H1 (cell line): ENCODE results near the gene AKAP12. TPM values are rescaled to one million over a fixed set of nuclear protein-coding genes. Genes with fewer than 3 reads are reported as not detected.

ENCODE experiments used
- CTCF ChIA-PET: fragments of 300-600 bp; sonication (Branson Sonifier 250); formaldehyde crosslinking; loops from one replicate; lab custom pipeline; 2021; ENCODE audit not compliant: partially characterized antibody; lab: Charles Lee
- POLR2A ChIA-PET: fragments of 300-600 bp; sonication (Branson Sonifier 250); formaldehyde crosslinking; loops from one replicate; lab custom pipeline; 2021; ENCODE audit warnings: inconsistent platforms; ENCODE audit not compliant: partially characterized antibody; lab: Charles Lee
- DNase-seq, 2 experiments: peaks; one replicate each; pipeline versions ENCODE4 v3.0.0 to v3.0.0-alpha.2; 2010 to 2022; ENCODE audit warnings: low spot score in 2 of 2, low read depth in 1 of 2, mixed read lengths in 1 of 2
- FAIRE-seq: peaks from 2 replicates; lab custom pipeline; 2011; peaks lifted over from hg19 to GRCh38; lab: Jason Lieb, UNC
- H2AFZ ChIP-seq: 2 replicates; pipeline ENCODE4 v1.8.1; 2012; ENCODE audit warnings: low read length, inconsistent platforms
- H2AK5ac ChIP-seq: 2 replicates; pipeline ENCODE4 v1.6.1; 2013; ENCODE audit warnings: low read depth, low read length
- H2BK120ac ChIP-seq: replicated peaks from 2 replicates; pipeline ENCODE3; 2013; ENCODE audit warnings: low read depth, low read length, inconsistent platforms
- H2BK12ac ChIP-seq: 2 replicates; pipeline ENCODE4 v1.6.1; 2013; ENCODE audit warnings: low read depth, low read length
- H2BK15ac ChIP-seq: 2 replicates; pipeline ENCODE4 v1.6.1; 2013; ENCODE audit warnings: low read length
- H2BK20ac ChIP-seq: 2 replicates; pipeline ENCODE4 v1.6.1; 2013; ENCODE audit warnings: low read length
- H2BK5ac ChIP-seq: 2 replicates; pipeline ENCODE4 v1.6.1; 2013; ENCODE audit warnings: low read depth, low read length
- H3K14ac ChIP-seq: 2 replicates; pipeline ENCODE4 v1.6.1; 2013; ENCODE audit warnings: inconsistent platforms; ENCODE audit not compliant: insufficient read length
- H3K18ac ChIP-seq: 2 replicates; pipeline ENCODE4 v1.6.1; 2013; ENCODE audit warnings: low read length; ENCODE audit errors: extremely low read depth
- H3K23ac ChIP-seq: 2 replicates; pipeline ENCODE4 v1.6.1; 2013; ENCODE audit warnings: inconsistent platforms; ENCODE audit not compliant: insufficient read length
- H3K23me2 ChIP-seq: 2 replicates; pipeline ENCODE4 v1.6.1; 2013; ENCODE audit warnings: low read depth, low read length
- H3K27ac ChIP-seq: 2 replicates; pipeline ENCODE4 v1.6.1; 2011; ENCODE audit warnings: low read depth, low read length, inconsistent platforms
- H3K27me3 ChIP-seq, 4 experiments: replicated peaks in 1 of 4; 1 replicate in 1 of 4; 2 replicates in 3 of 4; pipeline versions ENCODE4 v1.6.1 to v1.8.1; 2011 to 2013; ENCODE audit warnings: low read length in 3 of 4, mild to moderate bottlenecking in 3 of 4, inconsistent platforms in 2 of 4, mixed read lengths in 2 of 4, moderate library complexity in 1 of 4; ENCODE audit not compliant: control insufficient read depth in 3 of 4, insufficient read depth in 3 of 4; ENCODE audit errors: extremely low read depth in 1 of 4
- H3K36me3 ChIP-seq, 4 experiments: 2 replicates each; pipeline versions ENCODE4 v1.6.1 to v1.8.1; 2011 to 2013; ENCODE audit warnings: mild to moderate bottlenecking in 4 of 4, low read length in 3 of 4, moderate library complexity in 2 of 4, control low read depth in 1 of 4, inconsistent platforms in 1 of 4; ENCODE audit not compliant: insufficient read depth in 4 of 4, control insufficient read depth in 2 of 4
- H3K4ac ChIP-seq: replicated peaks from 2 replicates; pipeline ENCODE3; 2013; ENCODE audit warnings: low read length, low read depth, mixed read lengths, inconsistent platforms; ENCODE audit not compliant: insufficient read length
- H3K4me1 ChIP-seq, 4 experiments: replicated peaks in 1 of 4; 1 replicate in 1 of 4; 2 replicates in 3 of 4; pipeline versions ENCODE4 v1.6.1 to v1.8.1; 2011 to 2013; ENCODE audit warnings: low read length in 3 of 4, inconsistent platforms in 2 of 4, mixed read lengths in 1 of 4; ENCODE audit not compliant: insufficient read depth in 4 of 4, control insufficient read depth in 3 of 4
- H3K4me2 ChIP-seq, 2 experiments: 2 replicates each; pipeline versions ENCODE4 v1.6.1 to v1.8.1; 2011 to 2013; ENCODE audit warnings: low read depth in 2 of 2, low read length in 2 of 2, control low read depth in 1 of 2, inconsistent platforms in 1 of 2, mild to moderate bottlenecking in 1 of 2; ENCODE audit not compliant: insufficient read depth in 1 of 2
- H3K4me3 ChIP-seq, 4 experiments: fragments of 200-600, 300-600 bp in 1 of 4; sonication (generic), shearing (Covaris generic), sonication (Bioruptor Twin) in 1 of 4; 2 replicates each; pipeline versions ENCODE4 v1.5.1 to v1.8.1; 2011 to 2016; ENCODE audit warnings: low read length in 4 of 4, low read depth in 3 of 4, control low read depth in 2 of 4, inconsistent platforms in 2 of 4, mild to moderate bottlenecking in 2 of 4, mixed read lengths in 1 of 4, moderate library complexity in 1 of 4; ENCODE audit not compliant: insufficient read depth in 2 of 4; ENCODE audit errors: extremely low read depth in 1 of 4
- H3K56ac ChIP-seq: replicated peaks from 2 replicates; pipeline ENCODE3; 2013; ENCODE audit warnings: low read depth, mild to moderate bottlenecking, mixed read lengths, low read length, inconsistent platforms; ENCODE audit not compliant: insufficient read length
- H3K79me1 ChIP-seq: 2 replicates; pipeline ENCODE4 v1.6.1; 2013; ENCODE audit warnings: low read depth, low read length, control low read depth
- H3K79me2 ChIP-seq, 2 experiments: 2 replicates each; pipeline versions ENCODE4 v1.6.1 to v1.8.1; 2012 to 2013; ENCODE audit warnings: low read length in 2 of 2, mild to moderate bottlenecking in 2 of 2, inconsistent platforms in 1 of 2; ENCODE audit not compliant: insufficient read depth in 2 of 2, control insufficient read depth in 1 of 2
- H3K9ac ChIP-seq, 4 experiments: replicated peaks in 1 of 4; 1 replicate in 1 of 4; 2 replicates in 3 of 4; pipeline versions ENCODE4 v1.6.1 to v1.8.1; 2011 to 2013; ENCODE audit warnings: low read depth in 3 of 4, low read length in 3 of 4, control low read depth in 2 of 4, mild to moderate bottlenecking in 2 of 4, moderate library complexity in 2 of 4, inconsistent platforms in 1 of 4; ENCODE audit errors: extremely low read depth in 1 of 4
- H3K9me3 ChIP-seq, 2 experiments: 2 replicates each; pipeline versions ENCODE4 v1.6.1 to v1.8.1; 2012 to 2013; ENCODE audit warnings: mild to moderate bottlenecking in 2 of 2, moderate library complexity in 2 of 2, control low read depth in 1 of 2, inconsistent platforms in 1 of 2, low read depth in 1 of 2, low read length in 1 of 2, mixed read lengths in 1 of 2; ENCODE audit not compliant: insufficient read depth in 2 of 2
- H4K20me1 ChIP-seq, 2 experiments: replicated peaks in 1 of 2; 2 replicates each; pipeline versions ENCODE3 to v1.8.1; 2011 to 2013; ENCODE audit warnings: inconsistent platforms in 2 of 2, low read length in 2 of 2, mild to moderate bottlenecking in 1 of 2; ENCODE audit not compliant: insufficient read depth in 2 of 2, control insufficient read depth in 1 of 2
- H4K5ac ChIP-seq: 2 replicates; pipeline ENCODE4 v1.6.1; 2013; ENCODE audit warnings: low read length, low read depth, mixed read lengths, inconsistent platforms; ENCODE audit not compliant: insufficient read length
- H4K8ac ChIP-seq: 2 replicates; pipeline ENCODE4 v1.8.0; 2013; ENCODE audit warnings: mild to moderate bottlenecking, moderate library complexity, low read length, inconsistent platforms; ENCODE audit not compliant: insufficient read depth; ENCODE audit errors: extremely low read depth
- H4K91ac ChIP-seq: replicated peaks from 2 replicates; pipeline ENCODE3; 2013; ENCODE audit warnings: low read length, mixed read lengths, inconsistent platforms; ENCODE audit not compliant: insufficient read length
- EGR1 ChIP-seq: IDR thresholded peaks from 2 replicates; pipeline ENCODE4 v1.6.1; 2011; ENCODE audit warnings: low read depth, low read length, borderline replicate concordance
- KDM1A ChIP-seq: fragments of 200-600, 300-600 bp; sonication (generic); IDR thresholded peaks from 2 replicates; pipeline ENCODE4 v1.7.1; 2016; ENCODE audit warnings: mild to moderate bottlenecking, low read length, borderline replicate concordance
- KDM5A ChIP-seq: fragments of 200-600 bp; IDR thresholded peaks from 2 replicates; pipeline ENCODE4 v1.7.1; 2012; ENCODE audit warnings: mild to moderate bottlenecking, low read length, inconsistent platforms, mixed read lengths
- NANOG ChIP-seq: IDR thresholded peaks from 2 replicates; pipeline ENCODE4 v1.6.1; 2011; ENCODE audit warnings: low read length, low read depth, mild to moderate bottlenecking, inconsistent platforms; ENCODE audit not compliant: insufficient read depth, poor library complexity, severe bottlenecking
- TBP ChIP-seq: IDR thresholded peaks from 2 replicates; pipeline ENCODE4 v1.6.1; 2011; ENCODE audit warnings: low read depth, low read length, improper control_type of control experiment
- TCF12 ChIP-seq: IDR thresholded peaks from 2 replicates; pipeline ENCODE4 v1.6.1; 2011; ENCODE audit warnings: low read depth, mild to moderate bottlenecking, low read length
- WGBS, 2 experiments: shearing (Covaris generic) in 1 of 2; methylation state at CpG; one replicate each; pipeline versions ENCODE4 v1.1.6 to v1.1.7; 2013 to 2015; ENCODE audit warnings: low lambda C conversion rate in 2 of 2, mixed read lengths in 2 of 2, inconsistent platforms in 1 of 2, low coverage in 1 of 2, missing lambda C conversion rate in 1 of 2; ENCODE audit not compliant: insufficient replicate concordance in 2 of 2, insufficient coverage in 1 of 2, insufficient read length in 1 of 2; ENCODE audit errors: extremely low coverage in 1 of 2, missing lambda C conversion rate in 1 of 2; 5-methylcytosine and 5-hydroxymethylcytosine counted together
- polyA plus RNA-seq, 7 experiments: library from polyadenylated mRNA; depleted of rRNA in 3 of 7; stranded (reverse) in 5 of 7; unstranded in 2 of 7; fragments of >200 nt in 5 of 7; fragments of 200-250 nt in 2 of 7; gene quantifications; 1 replicate in 5 of 7; 2 replicates in 1 of 7; 4 replicates in 1 of 7; pipeline versions ENCODE4 v1.2.1 to v1.2.3, GENCODE V29; 2011 to 2013; ENCODE audit warnings: missing spikeins in 2 of 7, mixed read lengths in 2 of 7
- total RNA-seq: library from RNA; stranded (reverse); fragmentation: NEBNext Ultra II Directional; extraction: Animal tissue kit (Norgen Biotek cat#: 25700); gene quantifications from 2 replicates; pipeline ENCODE4 v1.2.1, GENCODE V29; 2021

AKAP12 gene
- total and polyA plus RNA-seq, 2 of the 8 experiments (the other 6 are each of a cell fraction or from before 2014, with no cell fraction given): 14.6 to 79.2 TPM

- Histone ChIP-seq H2BK20ac (no peak overlapping the region), H2AK5ac (no peak overlapping the region), H3K36me3 (no peaks in the 10 kb centered on the region), H4K20me1 (peaks cover 0 to 3% of the 10 kb centered on the region in 2 experiments), H3K4ac (no peak overlapping the region), H3K27me3 (no peaks in the 10 kb centered on the region), H2BK5ac (no peak overlapping the region), H4K5ac (no peak overlapping the region), H3K23ac (no peak overlapping the region), H3K79me1 (no peaks in the 10 kb centered on the region; the same call in 1 of the 2 replicates), H3K23me2 (no peaks in the 10 kb centered on the region; the same call in 1 of the 2 replicates), H3K4me1 (peaks cover 0 to 3% (median 0%) of the 10 kb centered on the region in 4 experiments; a peak in 1 of 7 replicates), H2BK15ac (no peak overlapping the region), H3K9ac (no peak overlapping the region), H3K56ac (no peak overlapping the region), H3K4me3 (no peak overlapping the region), H4K8ac (no peak overlapping the region), H3K18ac (no peak overlapping the region), H3K14ac (no peak overlapping the region), H2AFZ (no peak overlapping the region), H2BK12ac (no peak overlapping the region), H3K4me2 (no peak overlapping the region), H4K91ac (no peak overlapping the region), H3K27ac (no peak overlapping the region), H2BK120ac (no peak overlapping the region), H3K79me2 (peaks cover 0 to 7% of the 10 kb centered on the region in 2 experiments; a peak in 2 of 4 replicates), H3K9me3 (no peaks in the 10 kb centered on the region)
- POLR2A ChIA-PET: interaction anchor here (4.5 kb wide), 1 partner anchor 22 kb away, joined by 23 read pairs; the partner anchor contains the start of gene AKAP12
- DNase-seq (no peak), FAIRE-seq (no peak)
- CTCF ChIA-PET: interaction anchor here (0.7 to 1.2 kb wide), 2 partner anchors 61 to 249 kb away, joined by 3 to 4 read pairs; no protein-coding TSS in a partner anchor
- TF ChIP-seq TBP: no peak
- no peak for TF ChIP-seq TCF12
- TF ChIP-seq KDM5A: no peak
- no peak for TF ChIP-seq KDM1A
- no peak for TF ChIP-seq EGR1
- TF ChIP-seq NANOG: no peak
- 82% methylated on average over 1 of the region's 1 CpG; no CpG with 5 or more reads in 1 of the 2 experiments for WGBS, 2 experiments
Measured at GRCh38 chr6:151263035-151263434, 23.3 kb downstream of the AKAP12 start.
